ENCODE measurements around the gene FKBP14.

GRCh38 chr7:30020535-30020934 lies 6.0 kb downstream of the FKBP14 start:
- TF ChIP-seq CTCF (IDR thresholded peaks at IDR 0.05 in 4 of 5, conservative IDR thresholded peaks at IDR 0.05 in 1 of 5) (no peak), POLR2A (IDR thresholded peaks at IDR 0.05) (no peak)
